H1 (cell line): ENCODE data around the gene ZNF804B. TPM values are rescaled to one million over a fixed set of nuclear protein-coding genes. Genes with fewer than 3 reads are reported as not detected.

ENCODE experiments used
- FOSL1 ChIP-seq: IDR thresholded peaks from 2 replicates; pipeline ENCODE4 v1.6.1; 2011; ENCODE audit warnings: mild to moderate bottlenecking, low read depth, low read length, moderate library complexity; ENCODE audit not compliant: insufficient read depth
- SIX5 ChIP-seq: IDR thresholded peaks from 2 replicates; pipeline ENCODE4 v1.6.1; 2011; ENCODE audit warnings: mild to moderate bottlenecking, low read depth, low read length
- ZNF274 ChIP-seq: IDR thresholded peaks from 2 replicates; pipeline ENCODE4 v1.7.0; 2012; ENCODE audit warnings: low read length, borderline replicate concordance; ENCODE audit errors: extremely low read depth
- polyA plus RNA-seq, 7 experiments: library from polyadenylated mRNA; depleted of rRNA in 3 of 7; stranded (reverse) in 5 of 7; unstranded in 2 of 7; fragments of >200 nt in 5 of 7; fragments of 200-250 nt in 2 of 7; gene quantifications; 1 replicate in 5 of 7; 2 replicates in 1 of 7; 4 replicates in 1 of 7; pipeline versions ENCODE4 v1.2.1 to v1.2.3, GENCODE V29; 2011 to 2013; ENCODE audit warnings: missing spikeins in 2 of 7, mixed read lengths in 2 of 7
- total RNA-seq: library from RNA; stranded (reverse); fragmentation: NEBNext Ultra II Directional; extraction: Animal tissue kit (Norgen Biotek cat#: 25700); gene quantifications from 2 replicates; pipeline ENCODE4 v1.2.1, GENCODE V29; 2021

The ZNF804B gene
- total and polyA plus RNA-seq, 2 of the 8 experiments (the other 6 are each of a cell fraction or from before 2014, with no cell fraction given): not detected

GRCh38 chr7:89311886-89312285, 552.4 kb downstream of the ZNF804B start (continued):
- TF ChIP-seq FOSL1 (no peak), SIX5 (no peak), ZNF274 (no peak)
